DOHH2 (cell line): ENCODE data around the gene PHF8.

Experiments used
- H3F3A ChIP-seq: fragments of 200-600 bp; sonication (generic), shearing (Covaris generic); 2 replicates; pipeline ENCODE4 v1.6.0; 2016; ENCODE audit warnings: antibody characterized with exemption, mild to moderate bottlenecking; ENCODE audit not compliant: control insufficient read depth, insufficient read depth
- H3K27ac ChIP-seq: fragments of 200-600 bp; sonication (generic); 2 replicates; pipeline ENCODE4 v1.5.1; 2014; ENCODE audit warnings: low read depth, mild to moderate bottlenecking, low read length, moderate library complexity
- H3K27me3 ChIP-seq: fragments of 200-600 bp; sonication (generic); 2 replicates; pipeline ENCODE4 v1.6.1; 2014; ENCODE audit warnings: mild to moderate bottlenecking, low read length, mixed read lengths; ENCODE audit not compliant: control insufficient read depth
- H3K36me3 ChIP-seq: fragments of 200-600 bp; sonication (generic); 2 replicates; pipeline ENCODE4 v1.6.1; 2014; ENCODE audit warnings: mild to moderate bottlenecking, low read length, moderate library complexity, mixed read lengths; ENCODE audit not compliant: control insufficient read depth
- H3K4me1 ChIP-seq: fragments of 200-600 bp; sonication (generic); 2 replicates; pipeline ENCODE4 v1.6.1; 2014; ENCODE audit warnings: mild to moderate bottlenecking, low read length, mixed read lengths; ENCODE audit not compliant: control insufficient read depth
- H3K4me2 ChIP-seq: fragments of 200-600 bp; sonication (generic); 2 replicates; pipeline ENCODE4 v1.6.0; 2014; ENCODE audit warnings: mild to moderate bottlenecking, low read length, moderate library complexity
- H3K4me3 ChIP-seq: fragments of 200-600 bp; sonication (generic); 2 replicates; pipeline ENCODE4 v1.5.1; 2014; ENCODE audit warnings: mild to moderate bottlenecking, low read length, mixed read lengths
- H3K79me2 ChIP-seq: fragments of 200-600 bp; sonication (generic); 2 replicates; pipeline ENCODE4 v1.6.1; 2014; ENCODE audit warnings: mild to moderate bottlenecking, low read length, mixed read lengths; ENCODE audit not compliant: control insufficient read depth
- H3K9me2 ChIP-seq: fragments of 200-600 bp; sonication (generic); replicated peaks from 2 replicates; pipeline ENCODE4 v1.6.1; 2014; ENCODE audit warnings: mild to moderate bottlenecking, low read length, mixed read lengths; ENCODE audit not compliant: control insufficient read depth
- H3K9me3 ChIP-seq: fragments of 200-600 bp; sonication (generic); 2 replicates; pipeline ENCODE4 v1.6.1; 2014; ENCODE audit warnings: antibody characterized with exemption, low read length, mixed read lengths; ENCODE audit not compliant: control insufficient read depth, insufficient read depth
- H4K20me1 ChIP-seq: fragments of 200-600 bp; sonication (generic); 2 replicates; pipeline ENCODE4 v1.6.0; 2014; ENCODE audit warnings: low read depth, mild to moderate bottlenecking, antibody characterized with exemption, low read length, moderate library complexity; ENCODE audit not compliant: control insufficient read depth, insufficient read depth
- EZH2phosphoT487 ChIP-seq: fragments of 200-600 bp; sonication (generic); IDR thresholded peaks from 2 replicates; pipeline ENCODE4 v1.6.1; 2017; ENCODE audit warnings: borderline replicate concordance, mild to moderate bottlenecking, antibody characterized with exemption, low read length, moderate library complexity, mixed read lengths
- TF ChIP-seq, protein P1 (sequence below): fragments of 200-600 bp; sonication (generic); IDR thresholded peaks from one replicate; pipeline ENCODE4 v1.5.1; 2014; ENCODE audit warnings: antibody characterized with exemption, mild to moderate bottlenecking, low read depth, low read length; ENCODE audit not compliant: poor library complexity, severe bottlenecking

PHF8 gene

DNA sequence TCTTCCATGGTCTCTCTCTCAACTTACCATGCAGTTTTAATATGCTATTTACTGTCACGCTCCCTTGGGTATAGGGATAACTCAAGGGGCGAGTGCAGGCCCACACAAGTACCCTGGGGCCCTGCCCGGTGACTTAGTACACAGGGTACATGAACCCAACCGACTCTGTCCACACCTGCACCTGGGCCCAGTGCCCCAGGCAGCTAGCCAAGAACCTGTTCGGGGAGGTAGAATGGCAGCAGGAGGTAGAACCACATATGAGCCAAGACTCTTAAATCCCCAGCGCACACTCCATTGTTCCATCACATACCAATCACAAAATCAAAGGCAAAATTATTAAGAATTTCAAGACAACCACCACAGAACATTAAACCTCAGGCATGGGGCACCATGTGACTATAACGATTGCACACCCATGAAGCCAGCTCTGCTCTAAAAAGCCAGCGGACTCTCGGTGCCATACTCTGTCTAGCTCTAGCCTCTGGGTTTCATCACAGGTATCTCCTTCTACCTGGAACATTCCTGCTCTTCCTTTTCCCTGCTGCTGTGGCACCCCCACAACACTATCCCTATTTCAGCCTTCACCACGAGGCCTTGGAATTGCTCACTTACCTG lies 14.6 kb downstream of the PHF8 start:
- Histone ChIP-seq H3K27ac (no peak overlapping the region), H4K20me1 (no peaks in the 10 kb centered on the region)

DNA sequence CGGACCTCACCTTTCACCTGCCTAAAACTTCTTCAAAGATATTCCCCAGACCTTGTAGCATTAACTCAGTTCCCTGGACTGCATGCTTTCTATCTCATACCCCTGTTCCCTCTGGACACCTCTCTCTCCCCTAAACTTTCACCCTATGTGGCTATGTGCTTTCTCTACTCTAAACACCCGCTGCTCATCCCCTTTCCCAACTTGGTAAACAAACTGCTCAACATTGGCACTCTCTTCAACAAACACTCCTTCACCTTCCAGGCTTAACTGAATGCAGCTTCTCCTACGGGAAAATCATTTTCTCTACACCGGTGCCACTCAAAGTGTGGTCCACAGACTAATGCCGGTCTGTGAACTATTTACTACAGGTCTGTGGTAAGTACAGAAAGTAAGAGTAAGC lies 19.9 kb downstream of the PHF8 start:
- Histone ChIP-seq H3K36me3 (peaks cover 28% of the 10 kb centered on the region), H3K27ac (no peak overlapping the region), H4K20me1 (no peaks in the 10 kb centered on the region), H3K4me1 (no peaks in the 10 kb centered on the region), H3K4me2 (no peak overlapping the region), H3K4me3 (no peak overlapping the region), H3F3A (no peaks in the 10 kb centered on the region), H3K9me3 (no peaks in the 10 kb centered on the region), H3K27me3 (no peaks in the 10 kb centered on the region), H3K79me2 (no peaks in the 10 kb centered on the region; the same call in 1 of the 2 replicates), H3K9me2 (no peaks in the 10 kb centered on the region)
- no peak for TF ChIP-seq EZH2phosphoT487
- TF ChIP-seq, protein P1, sequence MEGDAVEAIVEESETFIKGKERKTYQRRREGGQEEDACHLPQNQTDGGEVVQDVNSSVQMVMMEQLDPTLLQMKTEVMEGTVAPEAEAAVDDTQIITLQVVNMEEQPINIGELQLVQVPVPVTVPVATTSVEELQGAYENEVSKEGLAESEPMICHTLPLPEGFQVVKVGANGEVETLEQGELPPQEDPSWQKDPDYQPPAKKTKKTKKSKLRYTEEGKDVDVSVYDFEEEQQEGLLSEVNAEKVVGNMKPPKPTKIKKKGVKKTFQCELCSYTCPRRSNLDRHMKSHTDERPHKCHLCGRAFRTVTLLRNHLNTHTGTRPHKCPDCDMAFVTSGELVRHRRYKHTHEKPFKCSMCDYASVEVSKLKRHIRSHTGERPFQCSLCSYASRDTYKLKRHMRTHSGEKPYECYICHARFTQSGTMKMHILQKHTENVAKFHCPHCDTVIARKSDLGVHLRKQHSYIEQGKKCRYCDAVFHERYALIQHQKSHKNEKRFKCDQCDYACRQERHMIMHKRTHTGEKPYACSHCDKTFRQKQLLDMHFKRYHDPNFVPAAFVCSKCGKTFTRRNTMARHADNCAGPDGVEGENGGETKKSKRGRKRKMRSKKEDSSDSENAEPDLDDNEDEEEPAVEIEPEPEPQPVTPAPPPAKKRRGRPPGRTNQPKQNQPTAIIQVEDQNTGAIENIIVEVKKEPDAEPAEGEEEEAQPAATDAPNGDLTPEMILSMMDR: no peak

More for the DNA sequence above, 14.6 kb downstream of the PHF8 start:
- H3K4me3 ChIP-seq: no peak overlapping the region
- H3K9me2 ChIP-seq: no peaks in the 10 kb centered on the region
- no peak overlapping the region for H3K4me2 ChIP-seq
- H3F3A ChIP-seq: no peaks in the 10 kb centered on the region
- H3K27me3 ChIP-seq: no peaks in the 10 kb centered on the region
- no peaks in the 10 kb centered on the region for H3K4me1 ChIP-seq
- H3K79me2 ChIP-seq: peaks cover 2% of the 10 kb centered on the region; the same call in 1 of the 2 replicates
- peaks cover 56% of the 10 kb centered on the region for H3K36me3 ChIP-seq
- TF ChIP-seq, protein P1: no peak
- TF ChIP-seq EZH2phosphoT487: no peak
- H3K9me3 ChIP-seq: no peaks in the 10 kb centered on the region

DNA sequence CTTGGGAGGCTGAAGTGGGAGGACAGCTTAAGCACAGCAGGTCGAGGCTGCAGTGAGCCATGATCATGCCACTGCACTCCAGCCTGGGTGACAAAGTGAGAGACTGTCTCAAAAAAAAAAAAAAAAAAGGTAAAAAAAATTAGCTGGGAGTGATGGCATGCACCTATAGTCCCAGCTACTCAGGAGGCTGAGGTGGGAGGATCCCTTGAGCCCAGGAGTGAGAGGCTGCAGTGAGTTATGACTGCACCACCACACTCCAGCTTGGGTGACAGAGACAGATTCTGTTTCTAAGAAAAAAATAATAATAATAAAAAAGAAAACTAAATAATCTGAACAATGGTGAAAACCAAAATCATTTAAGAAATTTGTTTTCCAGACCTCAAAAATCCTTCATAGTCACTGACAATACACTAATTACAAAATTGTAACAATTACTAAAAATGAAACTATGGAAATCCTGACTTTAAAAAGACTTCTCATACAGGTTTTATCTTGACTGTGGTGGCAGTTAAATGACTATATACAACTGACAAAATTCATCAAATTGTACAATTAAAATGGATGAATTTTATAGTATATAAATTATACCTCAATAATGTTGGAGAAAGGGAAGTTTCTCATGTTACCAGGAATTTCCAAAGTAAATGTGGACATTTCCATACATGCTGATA lies 31.3 kb downstream of the PHF8 start:
- Histone ChIP-seq H3K27ac (no peak overlapping the region), H3K27me3 (no peaks in the 10 kb centered on the region)

More for the DNA sequence above, 31.3 kb downstream of the PHF8 start:
- no peaks in the 10 kb centered on the region for H3K9me2 ChIP-seq
- H4K20me1 ChIP-seq: no peaks in the 10 kb centered on the region
- no peaks in the 10 kb centered on the region for H3K79me2 ChIP-seq
- H3F3A ChIP-seq: no peaks in the 10 kb centered on the region
- H3K4me2 ChIP-seq: no peak overlapping the region
- peaks cover 34% of the 10 kb centered on the region for H3K36me3 ChIP-seq
- no peaks in the 10 kb centered on the region for H3K9me3 ChIP-seq
- H3K4me3 ChIP-seq: no peak overlapping the region
- no peaks in the 10 kb centered on the region for H3K4me1 ChIP-seq
- no peak for TF ChIP-seq EZH2phosphoT487
- TF ChIP-seq, protein P1: no peak
